Activated CD4-positive, alpha-beta T cell treated with anti-CD3 and anti-CD28 coated beads for 36 hours (primary cell): ENCODE measurements around the gene DBNL. TPM values are rescaled to one million over a fixed set of nuclear protein-coding genes. Genes with fewer than 3 reads are reported as not detected.

ENCODE experiments used
- ATAC-seq: fragments of 200-7000 bp; cut with Tn5 transposase; one replicate; pipeline ENCODE4 v1.10.0; 2021; ENCODE audit warnings: mild to moderate bottlenecking, moderate library complexity
- CTCF ChIA-PET: fragments of 350-600 bp; sonication (Branson Sonifier 250); formaldehyde crosslinking; loops from one replicate; lab custom pipeline; 2021; ENCODE audit warnings: antibody characterized with exemption; lab: Charles Lee
- POLR2A ChIA-PET: fragments of 350-600 bp; sonication (Branson Sonifier 250); formaldehyde crosslinking; loops from one replicate; lab custom pipeline; 2021; ENCODE audit warnings: antibody characterized with exemption, inconsistent platforms; lab: Charles Lee
- DNase-seq: peaks from one replicate; pipeline ENCODE4 v3.0.0-alpha.2; 2020
- H3K27ac Mint-ChIP-seq: one replicate; pipeline ENCODE4 v1.8.0; 2021; ENCODE audit warnings: mixed read lengths
- H3K27me3 Mint-ChIP-seq: one replicate; pipeline ENCODE4 v1.8.0; 2021; ENCODE audit warnings: mixed read lengths
- H3K36me3 Mint-ChIP-seq: one replicate; pipeline ENCODE4 v1.8.0; 2021; ENCODE audit warnings: low read depth, mixed read lengths
- H3K4me1 Mint-ChIP-seq: one replicate; pipeline ENCODE4 v1.8.0; 2021; ENCODE audit warnings: mixed read lengths
- H3K4me3 Mint-ChIP-seq: one replicate; pipeline ENCODE4 v1.8.0; 2021; ENCODE audit warnings: mild to moderate bottlenecking, moderate library complexity, mixed read lengths
- H3K9me3 Mint-ChIP-seq: one replicate; pipeline ENCODE4 v1.8.0; 2021; ENCODE audit warnings: low read depth, mixed read lengths
- intact Hi-C, 2 experiments: fragments of 100-400 bp; cut with DNase I in 1 of 2; cut with micrococcal nuclease in 1 of 2; formaldehyde crosslinking; loops; one replicate each; pipeline versions ENCODE4 v1.14.2 to v1.15.1; 2022 to 2024; cut with DNase I, micrococcal nuclease
- microRNA-seq: library from miRNA; unstranded; fragments of <30 nt; microRNA quantifications from one replicate; pipeline ENCODE4 v1.2.0, GENCODE V29; 2021; ENCODE audit warnings: borderline replicate concordance
- total RNA-seq, 2 experiments: library from RNA; stranded (reverse); gene quantifications; one replicate each; pipeline ENCODE4 v1.2.3, GENCODE V29; 2021

The DBNL gene
- total RNA-seq, 2 experiments from 2014 or later, result 106 to 117 TPM

- ChIA-PET CTCF (no interaction called here), POLR2A (interaction anchor here (0.9 kb wide), 1 partner anchor 11 kb away, joined by 4 read pairs; no protein-coding TSS in a partner anchor)
- H3K27ac Mint-ChIP-seq, result no peak overlapping the region
- H3K27me3 Mint-ChIP-seq, result no peaks in the 10 kb centered on the region
- H3K9me3 Mint-ChIP-seq, result no peaks in the 10 kb centered on the region
- peaks cover under 1% of the 10 kb centered on the region for H3K4me1 Mint-ChIP-seq
- ATAC-seq (no peak), DNase-seq (no peak)
- H3K4me3 Mint-ChIP-seq, result no peak overlapping the region
- peaks cover 34% of the 10 kb centered on the region for H3K36me3 Mint-ChIP-seq
- intact Hi-C loops, result no loop called here
These were observed 66.5 kb downstream of the DBNL start for GRCh38 chr7:44110719-44111635.

Small RNAs within 50 kb of the gene (microRNA-seq; reads per million reads assigned to microRNA genes)
- gene MIR6837 (not detected), gene MIR6838 (1.1 reads per million)

Other genes with a start within 250 kb of the DBNL start
- gene MRPS24, start 175.2 kb upstream of the DBNL start, total RNA-seq, result 100 to 1,000 TPM; 121 to 149 TPM
- 10 to 100 TPM; 22.2 to 23.0 TPM for gene URGCP, start 138.1 kb upstream of the DBNL start, total RNA-seq
- gene UBE2D4, start 118.3 kb upstream of the DBNL start, total RNA-seq, result 10 to 100 TPM; 10.1 to 10.7 TPM
- gene SPDYE1, start 46.8 kb upstream of the DBNL start, total RNA-seq, result not detected
- not detected for gene PGAM2, start 20.9 kb downstream of the DBNL start, total RNA-seq
- gene POLM, start 37.8 kb downstream of the DBNL start, total RNA-seq, result 10 to 100 TPM; 27.0 to 29.9 TPM
- gene AEBP1, start 59.6 kb downstream of the DBNL start, total RNA-seq, result 10 to 100 TPM; 18.2 to 18.3 TPM
- gene POLD2, start 78.8 kb downstream of the DBNL start, total RNA-seq, result 100 to 1,000 TPM; 250 to 347 TPM
- gene MYL7, start 96.6 kb downstream of the DBNL start, total RNA-seq, result not detected
- 1 to 10 TPM in 1 of 2 experiments, under 1 TPM in 1; 0.53 to 1.3 TPM for gene GCK, start 144.7 kb downstream of the DBNL start, total RNA-seq
- gene YKT6, start 156.3 kb downstream of the DBNL start, total RNA-seq, result 10 to 100 TPM; 51.0 to 51.3 TPM